Measurements from ENCODE around the gene IQSEC1.

Gene IQSEC1

GRCh38 chr3:13046569-13047274 is 26.5 kb downstream of the IQSEC1 start:
- no peak for DNase-seq

GRCh38 chr3:13045904-13046568 is 27.2 kb downstream of the IQSEC1 start:
- no peak for DNase-seq

GRCh38 chr3:13045241-13045903 is 27.9 kb downstream of the IQSEC1 start:
- no peak for DNase-seq

GRCh38 chr3:13044496-13045240 is 28.6 kb downstream of the IQSEC1 start:
- no peak for DNase-seq

- no peak for DNase-seq
Observed at GRCh38 chr3:13043656-13044055, 29.6 kb downstream of the IQSEC1 start.

GRCh38 chr3:13042715-13043271 is 30.4 kb downstream of the IQSEC1 start:
- DNase-seq = no peak

GRCh38 chr3:13042127-13042701 is 31.0 kb downstream of the IQSEC1 start:
- no peak for DNase-seq

GRCh38 chr3:13041113-13041776 is 32.0 kb downstream of the IQSEC1 start:
- no peak for DNase-seq

GRCh38 chr3:13040361-13041074 is 32.7 kb downstream of the IQSEC1 start:
- DNase-seq = no peak

GRCh38 chr3:13039213-13039896 is 33.9 kb downstream of the IQSEC1 start:
- no peak for DNase-seq

- no peak for DNase-seq
Observed at GRCh38 chr3:13037458-13038117, 35.6 kb downstream of the IQSEC1 start.

GRCh38 chr3:13034861-13035260 is 38.4 kb downstream of the IQSEC1 start:
- no peak for DNase-seq

GRCh38 chr3:13034109-13034800 is 39.0 kb downstream of the IQSEC1 start:
- no peak for DNase-seq

GRCh38 chr3:13032206-13032605 is 41.0 kb downstream of the IQSEC1 start:
- no peak for DNase-seq

GRCh38 chr3:13031621-13032020 is 41.6 kb downstream of the IQSEC1 start:
- no peak for DNase-seq

GRCh38 chr3:13030684-13031083 is 42.5 kb downstream of the IQSEC1 start:
- no peak for DNase-seq

- DNase-seq = no peak
Observed at GRCh38 chr3:13028010-13028821, 45.0 kb downstream of the IQSEC1 start.

- no peak for DNase-seq
Observed at GRCh38 chr3:13027154-13027553, 46.1 kb downstream of the IQSEC1 start.

- DNase-seq = no peak
Observed at GRCh38 chr3:13026534-13026933, 46.7 kb downstream of the IQSEC1 start.

Measured in NCI-H774 (cell line).